Adipose tissue (tissue), 3 donors: ENCODE results near the gene BORA. TPM values are rescaled to one million over a fixed set of nuclear protein-coding genes. Genes with fewer than 3 reads are reported as not detected.
"Not testable (repeated sequence)": the region's sequence is repeated elsewhere in the genome, so short reads cannot be mapped to it uniquely, and the experiment has no call there.

Experiments
- H3K27ac ChIP-seq: one replicate; pipeline ENCODE4 v1.5.1; 2013; ENCODE audit warnings: low read depth, low read length
- WGBS, 3 donors: extraction: QIAGEN DNeasy Blood & Tissue Kit; methylation state at CpG; one replicate each; pipeline ENCODE4 v1.1.7; 2013; 5-methylcytosine and 5-hydroxymethylcytosine counted together
- polyA plus RNA-seq, 3 donors: library from polyadenylated mRNA; stranded (reverse); fragments of 200-250 nt; gene quantifications; one replicate each; pipeline ENCODE4 v1.2.3, GENCODE V29; 2013
- donor health status: healthy with polysubstance abuse.
- donor health status: Bipolar disorder and iron deficiency.
- donor health status: healthy.

BORA gene
- polyA plus RNA-seq, result 1 to 10 TPM in 2 of 3 donors, under 1 TPM in 1; 0.78 to 5.5 (median 1.2) TPM

GRCh38 chr13:72727417-72728289, at the start of gene BORA, which contains the start of gene MZT1:
BORA (plus strand) TSS chr13:72727923; CDS start chr13:72728941, 1,018 bp downstream.
MZT1 (minus strand) TSS chr13:72727629; CDS start chr13:72727602, 27 bp downstream.
- H3K27ac ChIP-seq, result no peak within 1 kb of the TSS
- 0 to 1% (median 1%) methylated on average over 68 to 71 of the region's 71 CpGs for WGBS, 3 donors

GRCh38 chr13:72678312-72678711, 49.4 kb upstream of the BORA start:
- WGBS, 3 donors, result 31 to 43% (median 34%) methylated on average over 1 of the region's 1 CpG
- H3K27ac ChIP-seq, result no peak overlapping the region

- H3K27ac ChIP-seq, result no peak overlapping the region
- WGBS, 3 donors, result 89 to 97% (median 96%) methylated on average over 1 of the region's 1 CpG
Observed at GRCh38 chr13:72680353-72680752, 47.4 kb upstream of the BORA start.

GRCh38 chr13:72686766-72687165, 41.0 kb upstream of the BORA start:
- H3K27ac ChIP-seq, result no peak overlapping the region
- WGBS, 3 donors, result 57 to 65% (median 62%) methylated on average over 3 of the region's 3 CpGs

GRCh38 chr13:72689181-72689696, 38.5 kb upstream of the BORA start:
- no peak overlapping the region for H3K27ac ChIP-seq

- H3K27ac ChIP-seq, result no peak overlapping the region
- WGBS, 3 donors, result 67 to 88% (median 76%) methylated on average over 5 of the region's 5 CpGs
Observed at GRCh38 chr13:72692884-72693514, 34.7 kb upstream of the BORA start.

- 82 to 89% (median 84%) methylated on average over 5 of the region's 5 CpGs for WGBS, 3 donors
- H3K27ac ChIP-seq, result no peak overlapping the region
Observed at GRCh38 chr13:72693832-72694231, 33.9 kb upstream of the BORA start.

- H3K27ac ChIP-seq, result no peak overlapping the region
- 51 to 61% (median 51%) methylated on average over 8 of the region's 8 CpGs for WGBS, 3 donors
Observed at GRCh38 chr13:72694314-72694713, 33.4 kb upstream of the BORA start.

- 6 to 11% (median 9%) methylated on average over 1 of the region's 1 CpG for WGBS, 3 donors
- no peak overlapping the region for H3K27ac ChIP-seq
Observed at GRCh38 chr13:72696579-72696978, 31.1 kb upstream of the BORA start.

GRCh38 chr13:72698164-72698563, 29.6 kb upstream of the BORA start:
- WGBS, 3 donors, result 53 to 68% (median 63%) methylated on average over 2 of the region's 2 CpGs

GRCh38 chr13:72700509-72700908, 27.2 kb upstream of the BORA start:
- no peak overlapping the region for H3K27ac ChIP-seq
- WGBS, 3 donors, result 24 to 83% (median 33%) methylated on average over 1 of the region's 1 CpG

More at GRCh38 chr13:72698164-72698563, 29.6 kb upstream of the BORA start:
- no peak overlapping the region for H3K27ac ChIP-seq

- 63% methylated on average over 3 of the region's 3 CpGs for WGBS, 3 donors
- no peak overlapping the region for H3K27ac ChIP-seq
Observed at GRCh38 chr13:72716776-72717175, 10.9 kb upstream of the BORA start.

- WGBS, 3 donors, result 86 to 94% (median 91%) methylated on average over 15 of the region's 15 CpGs
Observed at GRCh38 chr13:72726185-72726584, 1.5 kb upstream of the BORA start.

GRCh38 chr13:72726726-72727416, 852 bp upstream of the BORA start:
- 1 to 2% (median 1%) methylated on average over 47 to 49 of the region's 49 CpGs for WGBS, 3 donors
- H3K27ac ChIP-seq, result no peak overlapping the region

More at GRCh38 chr13:72726185-72726584, 1.5 kb upstream of the BORA start:
- not testable (repeated sequence) for H3K27ac ChIP-seq

- WGBS, 3 donors, result 2 to 13% (median 4%) methylated on average over 3 of the region's 3 CpGs
- no peak overlapping the region for H3K27ac ChIP-seq
Observed at GRCh38 chr13:72728290-72728605, 525 bp downstream of the BORA start.

GRCh38 chr13:72737033-72737432, 9.3 kb downstream of the BORA start:
- 72 to 96% (median 86%) methylated on average over 3 of the region's 3 CpGs for WGBS, 3 donors

GRCh38 chr13:72740015-72740414, 12.3 kb downstream of the BORA start:
- 59 to 71% (median 71%) methylated on average over 1 of the region's 1 CpG for WGBS, 3 donors
- H3K27ac ChIP-seq, result no peak overlapping the region

More at GRCh38 chr13:72737033-72737432, 9.3 kb downstream of the BORA start:
- no peak overlapping the region for H3K27ac ChIP-seq

- H3K27ac ChIP-seq, result no peak overlapping the region
- WGBS, 3 donors, result 82 to 88% (median 88%) methylated on average over 1 of the region's 1 CpG
Observed at GRCh38 chr13:72745260-72745659, 17.5 kb downstream of the BORA start.

GRCh38 chr13:72751220-72751619, 23.5 kb downstream of the BORA start:
- H3K27ac ChIP-seq, result no peak overlapping the region
